ENCODE measurements around the gene NAALADL1. TPM values are rescaled to one million over a fixed set of nuclear protein-coding genes. Genes with fewer than 3 reads are reported as not detected.
A peak's percentile ranks its signal among the peaks of the same experiment; 100 is the strongest.
"Not testable (repeated sequence)": the region's sequence is repeated elsewhere in the genome, so short reads cannot be mapped to it uniquely, and the experiment has no call there.

The NAALADL1 gene
- total and polyA plus RNA-seq, 7 donors = 8.8 to 73.1 (median 29.9) TPM

- Histone ChIP-seq H3K4me1 (peaks cover 0 to 7% (median 5%) of the 10 kb centered on the region in 4 donors), H3K36me3 (peaks cover 34 to 88% (median 55%) of the 10 kb centered on the region in 4 donors), H3K9me3 (no peaks in the 10 kb centered on the region), H3K4me3 (no peak overlapping the region), H3K27me3 (no peaks in the 10 kb centered on the region), H3K27ac (no peak overlapping the region)
- TF ChIP-seq POLR2A (IDR thresholded peaks at IDR 0.05) (no peak), EP300 (IDR thresholded peaks at IDR 0.05) (no peak), POLR2AphosphoS5 (IDR thresholded peaks at IDR 0.05) (no peak)
- DNase-seq = no peak
- intact Hi-C loops (cut with DNase I) = no loop called here
- 87 to 90% methylated on average over 11 of the region's 11 CpGs for WGBS, 2 donors
These were observed 22.8 kb downstream of the NAALADL1 start for GRCh38 chr11:65035579-65035978.

DNA sequence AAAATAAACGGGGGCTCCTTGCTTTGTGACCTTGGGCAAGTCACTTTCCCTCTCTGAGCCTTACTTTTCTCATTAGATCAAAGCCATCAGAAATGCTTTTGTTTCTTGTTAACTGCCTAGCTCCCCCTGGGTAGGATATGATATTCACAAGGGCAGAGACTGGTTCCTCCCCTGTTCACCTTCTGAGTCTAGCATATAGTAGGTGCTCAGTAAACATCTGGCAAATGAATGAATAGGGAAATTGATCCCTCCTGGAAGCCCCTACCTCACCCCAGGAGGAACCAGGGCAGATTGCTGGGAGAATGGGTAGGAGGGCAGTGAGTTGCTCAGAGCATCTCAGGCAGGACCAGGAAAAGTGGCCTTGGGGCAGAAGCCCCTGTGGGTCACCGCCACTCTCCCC is 23.9 kb downstream of the NAALADL1 start:
- Histone ChIP-seq H3K4me3 (no peak overlapping the region), H3K27ac (no peak overlapping the region), H3K27me3 (no peaks in the 10 kb centered on the region), H3K9me3 (no peaks in the 10 kb centered on the region), H3K4me1 (peaks cover 0 to 4% (median 0%) of the 10 kb centered on the region in 4 donors), H3K36me3 (peaks cover 31 to 83% (median 53%) of the 10 kb centered on the region in 4 donors)
- TF ChIP-seq POLR2AphosphoS5 (IDR thresholded peaks at IDR 0.05) (no peak), CTCF (IDR thresholded peaks at IDR 0.05) (no peak), EP300 (IDR thresholded peaks at IDR 0.05) (no peak), POLR2A (IDR thresholded peaks at IDR 0.05) (no peak)
- intact Hi-C loops (cut with DNase I) = no loop called here
- DNase-seq = no peak
- 86 to 92% methylated on average over 2 of the region's 2 CpGs for WGBS, 2 donors

- WGBS, 2 donors = 86 to 88% methylated on average over 13 of the region's 13 CpGs
- H3K36me3 ChIP-seq = peaks cover 28 to 62% (median 41%) of the 10 kb centered on the region in 4 donors
- H3K27ac ChIP-seq = no peak overlapping the region
These were observed 26.1 kb downstream of the NAALADL1 start for GRCh38 chr11:65032216-65032615.

GRCh38 chr11:65027213-65028067 is 30.9 kb downstream of the NAALADL1 start, which contains the start of gene SNX15:
Gene SNX15, plus strand, starts transcription at chr11:65027439. Its CDS starts 99 bp downstream, at chr11:65027538.
- Histone ChIP-seq H3K9me3 (no peaks in the 10 kb centered on the region), H3K4me3 (peak within 1 kb of the TSS; percentile 57 to 68 (median 62)), H3K36me3 (peaks cover 0 to 21% (median 11%) of the 10 kb centered on the region in 4 donors), H3K27me3 (no peaks in the 10 kb centered on the region), H3K27ac (peak within 1 kb of the TSS; percentile 86 to 95 (median 90)), H3K4me1 (peaks cover 0 to 21% (median 16%) of the 10 kb centered on the region in 4 donors)
- TF ChIP-seq POLR2AphosphoS5 (IDR thresholded peaks at IDR 0.05) (peak; percentile 60 to 92 (median 79)), EP300 (IDR thresholded peaks at IDR 0.05) (no peak), CTCF (IDR thresholded peaks at IDR 0.05) (peak in 3 of 4 experiments; percentile 64 to 78 (median 73)), POLR2A (IDR thresholded peaks at IDR 0.05) (peak; percentile 63 to 76)
- DNase-seq = peak; percentile 97
- intact Hi-C loops (cut with DNase I) = loop anchor here (1.0 to 5.0 kb wide), 5 partner anchors 13 to 103 kb away; partner anchors contain the start of genes ARL2, CDCA5, FAU and MRPL49
- WGBS, 2 donors = 1% methylated on average over 51 of the region's 51 CpGs

More at GRCh38 chr11:65032216-65032615, 26.1 kb downstream of the NAALADL1 start:
- no peak for DNase-seq
- no peaks in the 10 kb centered on the region for H3K9me3 ChIP-seq
- no peaks in the 10 kb centered on the region for H3K27me3 ChIP-seq
- TF ChIP-seq POLR2A (IDR thresholded peaks at IDR 0.05) (no peak), EP300 (IDR thresholded peaks at IDR 0.05) (no peak), CTCF (IDR thresholded peaks at IDR 0.05) (no peak), POLR2AphosphoS5 (IDR thresholded peaks at IDR 0.05) (no peak)
- peaks cover 0 to 14% (median 13%) of the 10 kb centered on the region in 4 donors for H3K4me1 ChIP-seq
- intact Hi-C loops (cut with DNase I) = no loop called here
- H3K4me3 ChIP-seq = no peak overlapping the region

DNA sequence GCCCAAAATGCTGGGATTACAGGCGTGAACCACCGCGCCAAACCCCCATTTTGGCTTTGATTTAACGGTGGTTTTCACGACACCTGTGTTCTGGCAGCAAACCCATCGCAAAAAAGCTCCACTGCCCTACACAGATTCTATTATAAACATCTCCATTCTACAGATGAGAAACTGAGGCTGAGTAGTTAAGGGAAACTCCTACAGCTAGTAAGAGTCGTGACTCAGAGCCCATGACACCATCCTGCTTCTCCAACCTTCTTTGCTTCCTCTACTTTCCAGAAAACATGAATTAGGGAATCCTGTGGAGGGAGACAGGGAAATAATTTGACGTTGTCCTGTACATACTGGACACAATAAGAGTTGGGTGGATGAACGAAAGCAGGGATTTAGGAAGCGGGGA is 31.5 kb downstream of the NAALADL1 start:
- no peak for TF ChIP-seq POLR2AphosphoS5 (IDR thresholded peaks at IDR 0.05)
- TF ChIP-seq EP300 (IDR thresholded peaks at IDR 0.05) = no peak
- TF ChIP-seq CTCF (IDR thresholded peaks at IDR 0.05) = no peak
- TF ChIP-seq POLR2A (IDR thresholded peaks at IDR 0.05) = no peak
- Histone ChIP-seq H3K27me3 (no peaks in the 10 kb centered on the region), H3K9me3 (no peaks in the 10 kb centered on the region), H3K4me1 (peaks cover 0 to 21% (median 16%) of the 10 kb centered on the region in 4 donors), H3K27ac (peak overlapping the region; percentile 86 to 95 (median 90)), H3K36me3 (peaks cover 1 to 21% (median 8%) of the 10 kb centered on the region in 4 donors), H3K4me3 (peak overlapping the region; percentile 57 to 68 (median 62))
- DNase-seq = no peak
- 57 to 67% methylated on average over 10 of the region's 10 CpGs for WGBS, 2 donors
- intact Hi-C loops (cut with DNase I) = loop anchor here (1.0 to 5.0 kb wide), 5 partner anchors 13 to 103 kb away; partner anchors contain the start of genes ARL2, CDCA5, FAU and MRPL49

GRCh38 chr11:65023502-65023901 is 34.9 kb downstream of the NAALADL1 start:
- DNase-seq; H3K27me3 ChIP-seq; H3K4me3 ChIP-seq; intact Hi-C loops (cut with DNase I); H3K27ac ChIP-seq; H3K9me3 ChIP-seq: not testable (repeated sequence)
- H3K4me1 ChIP-seq = peaks cover 0 to 14% (median 10%) of the 10 kb centered on the region in 4 donors
- peaks cover 9 to 44% (median 21%) of the 10 kb centered on the region in 4 donors for H3K36me3 ChIP-seq
- 72 to 82% methylated on average over 8 of the region's 8 CpGs for WGBS, 2 donors

Data from sigmoid colon (tissue), 7 donors.